AML-193 (cell line): ENCODE measurements around the gene ATP6V1G3.
"Not testable (repeated sequence)": the region's sequence is repeated elsewhere in the genome, so short reads cannot be mapped to it uniquely, and the experiment has no call there.

Experiments
- DNase-seq, 2 experiments: peaks; one replicate each; lab custom pipeline; 2025; lab: John Stamatoyannopoulos, UW

Gene ATP6V1G3, protein sequence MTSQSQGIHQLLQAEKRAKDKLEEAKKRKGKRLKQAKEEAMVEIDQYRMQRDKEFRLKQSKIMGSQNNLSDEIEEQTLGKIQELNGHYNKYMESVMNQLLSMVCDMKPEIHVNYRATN

DNA sequence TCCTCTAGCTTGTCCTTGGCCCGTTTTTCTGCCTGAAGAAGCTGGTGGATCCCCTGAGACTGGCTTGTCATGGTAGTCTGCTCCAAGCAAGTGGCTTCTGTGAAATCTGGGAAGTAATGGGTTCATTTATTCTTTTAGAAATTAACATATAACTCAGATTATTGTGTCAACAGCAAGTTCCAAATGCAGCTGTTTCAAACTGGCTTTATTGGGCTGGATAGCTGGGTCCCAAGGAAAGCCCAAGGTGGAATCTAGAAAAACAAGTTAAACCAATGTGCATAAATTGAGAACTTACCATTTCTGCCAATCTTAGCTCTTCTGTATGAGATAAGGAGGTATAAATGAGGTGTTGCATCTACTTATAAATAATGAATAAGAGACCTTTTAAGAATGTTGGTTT lies at the start of gene ATP6V1G3:
ATP6V1G3 (minus strand) TSS at position 101 of the 400 bp plus-strand sequence; CDS start at position 71, 30 bp downstream.
- DNase-seq = no peak

- no peak for DNase-seq
Measured at GRCh38 chr1:198588845-198589244, 48.4 kb upstream of the ATP6V1G3 start.

DNA sequence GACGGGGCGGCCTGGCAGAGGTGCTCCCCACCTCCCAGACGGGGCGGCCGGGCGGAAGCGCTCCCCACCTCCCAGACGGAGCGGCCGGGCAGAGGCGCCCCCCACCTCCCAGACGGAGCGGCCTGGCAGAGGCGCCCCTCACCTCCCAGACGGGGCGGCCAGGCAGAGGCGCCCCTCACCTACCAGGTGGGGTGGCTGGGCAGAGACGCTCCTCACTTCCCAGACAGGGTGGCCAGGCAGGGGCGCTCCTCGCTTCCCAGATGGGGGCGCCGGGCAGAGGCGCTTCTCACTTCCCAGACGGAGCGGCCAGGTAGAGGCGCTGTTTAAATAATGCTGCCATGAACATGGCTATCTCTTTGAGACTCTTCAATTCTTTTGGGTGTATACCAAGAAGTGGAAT lies 43.7 kb upstream of the ATP6V1G3 start:
- DNase-seq = no peak

GRCh38 chr1:198583209-198583802 lies 42.8 kb upstream of the ATP6V1G3 start:
- not testable (repeated sequence) for DNase-seq

DNA sequence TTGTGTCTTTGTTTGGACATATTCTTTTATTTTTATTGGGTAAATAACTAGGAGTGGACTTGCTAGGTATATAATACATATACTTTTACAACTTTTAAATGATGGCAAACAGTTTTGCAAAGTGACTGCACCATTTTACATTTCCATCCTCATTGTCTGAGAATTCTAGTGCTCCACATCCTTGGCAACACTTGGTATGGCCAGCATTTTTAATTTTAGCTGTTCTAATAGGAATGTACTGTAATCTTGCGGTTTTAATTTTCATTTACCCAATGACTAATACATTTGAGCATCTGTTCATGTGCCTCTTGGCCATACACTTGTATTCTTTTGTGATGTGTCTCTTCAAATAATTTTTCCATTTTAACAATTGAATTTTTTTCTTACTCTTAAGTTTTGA lies 37.0 kb upstream of the ATP6V1G3 start:
- DNase-seq = no peak

DNA sequence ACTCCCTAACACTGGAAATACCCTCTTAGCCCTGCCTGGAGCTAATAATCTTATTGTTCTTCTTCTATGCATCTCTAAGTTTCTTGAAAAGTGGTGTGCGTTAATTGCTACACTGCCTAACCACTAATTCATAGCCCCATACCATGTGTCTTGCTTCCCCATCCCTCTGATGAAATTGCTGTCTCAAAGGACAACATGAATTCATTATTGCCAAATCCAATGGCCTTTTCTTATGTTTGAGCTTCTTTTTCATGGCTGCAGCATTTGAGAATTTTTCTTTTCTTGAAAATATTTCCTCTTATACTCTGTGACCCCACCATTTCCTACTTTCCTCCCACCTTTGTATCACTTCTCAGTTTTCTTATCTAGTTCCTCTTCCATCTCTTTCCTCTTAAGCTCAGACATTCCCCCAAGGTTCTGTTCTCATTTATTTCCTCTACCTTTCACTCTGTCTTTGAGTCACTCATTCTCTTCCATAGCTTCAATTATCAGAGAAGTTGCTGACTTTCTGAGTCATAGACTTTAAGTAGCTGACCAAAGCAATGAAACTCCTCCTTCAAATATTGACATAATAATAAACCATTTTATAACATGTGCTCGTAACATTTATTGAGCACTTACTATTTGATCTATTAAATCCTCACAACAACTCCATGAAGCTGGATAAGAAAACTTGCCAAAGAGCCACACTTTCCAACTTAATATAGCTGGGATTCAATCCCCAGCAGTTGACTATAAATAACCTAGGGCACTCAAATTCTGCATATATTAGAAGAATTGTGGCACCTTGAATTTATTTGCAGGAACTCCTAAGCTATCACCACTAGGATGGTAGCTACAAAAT lies 35.5 kb upstream of the ATP6V1G3 start:
- DNase-seq = peak; percentile 32 to 37

GRCh38 chr1:198575292-198575691 lies 34.8 kb upstream of the ATP6V1G3 start:
- no peak for DNase-seq

DNA sequence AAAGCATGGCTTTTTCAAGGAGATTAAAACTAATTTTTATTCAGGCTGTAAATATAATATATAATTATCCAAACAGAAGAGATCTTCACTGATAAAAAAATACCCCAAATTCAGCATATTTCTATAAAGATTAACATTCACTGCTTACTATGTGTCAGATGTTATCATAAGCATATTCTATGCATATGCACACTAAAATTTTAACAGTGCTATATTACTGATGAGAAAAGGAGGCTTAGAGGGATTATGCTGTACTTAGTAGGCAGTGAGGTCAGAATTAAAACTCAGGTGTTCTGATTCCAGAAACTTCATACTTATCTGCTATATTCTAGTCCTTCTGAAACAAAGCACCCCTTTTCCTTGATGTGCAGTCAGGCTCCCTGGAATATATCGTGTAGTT lies 33.8 kb upstream of the ATP6V1G3 start:
- no peak for DNase-seq

DNA sequence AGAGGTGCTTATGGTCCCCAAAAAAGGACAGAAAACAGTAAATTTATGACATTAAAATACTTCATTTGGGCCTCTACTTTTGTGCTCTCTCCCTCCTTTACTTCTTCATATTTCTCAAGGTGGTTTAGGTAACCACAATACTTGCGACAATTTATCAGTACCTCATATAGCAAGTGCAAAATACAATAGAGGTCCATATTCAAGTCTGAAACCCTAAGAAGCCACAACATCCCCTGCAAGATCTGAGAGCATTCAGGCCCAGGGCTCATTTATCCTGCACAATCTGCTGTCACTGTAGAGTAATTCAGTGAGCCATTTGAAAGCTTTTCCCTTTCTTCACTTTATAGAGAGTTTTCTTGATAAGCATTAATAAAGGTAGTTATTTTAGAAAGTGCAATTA lies 24.2 kb upstream of the ATP6V1G3 start:
- DNase-seq = no peak

DNA sequence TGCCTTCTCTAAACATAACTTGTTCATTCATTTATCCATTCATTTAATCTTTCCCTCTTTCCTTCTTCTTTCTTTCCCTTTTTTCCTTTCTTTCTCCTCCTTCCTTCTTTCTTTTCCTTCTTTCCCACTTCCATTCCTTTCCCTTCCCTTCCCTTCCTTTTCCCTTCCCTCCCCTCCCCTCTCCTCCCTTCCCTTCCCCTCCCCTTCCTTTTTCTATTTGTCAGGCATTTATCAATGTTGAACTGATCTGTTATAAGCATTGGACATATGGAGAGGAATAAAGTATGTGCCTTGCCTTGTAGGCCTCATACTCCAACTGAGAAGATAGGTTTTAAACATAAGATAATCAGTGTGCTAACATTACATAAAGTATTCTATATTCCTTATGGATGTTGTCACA lies 23.7 kb upstream of the ATP6V1G3 start:
- DNase-seq = no peak

DNA sequence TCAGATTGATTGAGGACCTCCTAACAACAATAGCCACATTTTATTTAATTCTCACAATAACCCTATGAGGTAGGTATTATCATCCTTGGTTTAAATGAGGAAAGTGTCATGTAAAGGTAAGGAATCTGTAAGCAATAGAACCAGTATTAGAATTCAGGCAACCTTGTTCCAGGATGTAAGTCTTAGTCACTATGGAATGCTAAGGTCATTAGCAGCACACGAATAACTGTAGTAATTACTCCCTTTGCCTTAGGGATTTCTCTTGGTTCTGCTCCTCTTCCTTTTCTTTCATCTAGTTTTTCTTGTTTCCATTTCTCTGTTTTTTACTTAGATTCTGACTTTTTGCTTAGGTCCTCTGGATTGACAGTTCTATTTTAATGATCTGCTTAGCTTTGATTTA lies 23.1 kb upstream of the ATP6V1G3 start:
- no peak for DNase-seq

DNA sequence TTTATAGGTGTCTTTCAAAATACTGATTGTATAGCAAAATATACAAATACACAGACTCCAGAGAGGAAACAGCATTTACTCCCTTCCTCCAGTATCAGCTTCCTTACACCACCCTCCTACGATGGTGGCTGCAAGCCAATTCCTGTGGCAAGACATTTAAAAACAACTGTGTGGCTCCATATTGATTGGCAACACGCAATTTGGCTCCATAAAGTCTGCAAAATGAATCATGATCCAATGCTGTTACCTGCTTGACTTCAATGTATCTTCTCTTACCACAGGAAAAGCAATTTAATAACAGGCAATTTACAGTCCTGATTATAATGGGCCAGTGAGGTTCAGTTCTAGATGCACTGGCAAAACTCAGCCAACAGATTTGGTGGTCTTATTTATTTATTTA lies 19.7 kb upstream of the ATP6V1G3 start:
- DNase-seq = no peak

DNA sequence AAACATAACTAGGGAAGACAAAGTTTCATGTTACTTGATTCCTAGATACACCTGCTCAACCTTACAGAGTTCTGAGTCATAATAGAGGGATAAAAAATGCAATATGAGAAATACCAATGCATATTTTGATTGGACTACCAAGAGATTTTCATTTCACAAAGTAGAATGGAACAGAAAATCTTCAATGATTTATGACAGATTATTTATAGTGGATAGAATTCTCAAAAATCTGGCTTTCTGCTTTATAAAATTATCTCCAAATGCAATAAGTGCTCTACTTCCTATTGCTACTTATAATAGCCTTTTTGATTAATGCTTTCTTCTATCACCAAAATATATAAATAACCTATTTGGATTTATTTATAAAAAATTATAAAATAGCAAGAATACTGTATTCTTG lies 18.9 kb upstream of the ATP6V1G3 start:
- no peak for DNase-seq

DNA sequence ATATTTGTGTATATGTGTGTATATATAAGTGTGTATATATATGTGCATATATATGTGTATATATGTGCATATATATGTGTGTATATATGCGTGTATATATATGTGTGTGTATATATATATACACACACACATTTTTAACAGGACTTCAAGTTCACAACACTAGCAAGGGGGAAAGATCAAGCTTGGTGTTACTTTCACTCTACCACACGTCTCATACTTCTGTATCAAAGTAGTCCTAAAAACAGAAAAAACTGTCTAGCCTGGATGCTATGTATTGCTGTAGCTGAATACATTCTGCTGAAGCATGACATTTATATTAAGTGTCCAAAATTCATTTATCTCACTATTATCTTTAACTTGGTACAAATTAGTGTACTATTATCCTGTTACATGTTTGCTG lies 17.9 kb upstream of the ATP6V1G3 start:
- no peak for DNase-seq

DNA sequence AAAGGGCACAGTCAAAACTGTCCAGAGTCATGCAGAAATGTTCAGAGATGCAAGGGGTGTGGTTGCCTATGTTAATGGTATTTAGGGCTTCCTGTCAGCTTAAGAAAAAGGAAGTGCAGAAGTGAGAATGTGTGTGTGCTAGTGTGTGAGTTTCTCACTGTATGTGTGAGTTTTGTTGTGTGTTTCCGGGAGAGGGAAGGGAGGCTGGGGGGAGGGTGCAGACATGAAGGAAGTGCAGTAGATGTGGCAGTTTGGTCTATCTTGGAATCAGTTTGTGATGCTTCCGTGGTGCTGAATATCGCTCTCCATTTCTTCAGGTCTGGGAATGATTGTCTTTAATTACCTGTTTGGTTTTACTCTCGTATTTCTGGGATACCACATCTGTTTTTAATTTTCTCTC lies 16.5 kb upstream of the ATP6V1G3 start:
- peak; percentile 74 to 76 for DNase-seq

- DNase-seq = no peak
Measured at GRCh38 chr1:198552668-198553416, 12.4 kb upstream of the ATP6V1G3 start.

- no peak for DNase-seq
Measured at GRCh38 chr1:198550941-198551524, 10.6 kb upstream of the ATP6V1G3 start.

DNA sequence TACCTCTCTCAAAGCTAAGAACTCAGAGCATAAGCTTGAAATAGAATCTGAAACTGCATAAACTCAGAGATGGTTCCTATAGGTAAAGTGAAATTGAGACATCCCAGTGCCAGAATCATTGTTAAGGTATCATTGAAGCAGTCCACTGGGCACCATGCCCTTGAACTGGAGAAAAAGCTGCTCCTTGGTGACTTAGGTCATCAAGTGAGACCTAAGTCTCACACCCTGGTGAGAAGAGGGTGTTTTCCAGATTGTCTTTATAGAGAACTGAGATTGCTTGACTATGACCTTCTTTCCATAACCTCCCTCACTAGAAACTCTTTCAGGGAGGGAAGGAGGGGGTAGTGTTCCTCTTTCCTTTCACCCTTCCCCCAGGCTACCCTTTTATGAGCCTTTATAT lies 9.4 kb upstream of the ATP6V1G3 start:
- no peak for DNase-seq

DNA sequence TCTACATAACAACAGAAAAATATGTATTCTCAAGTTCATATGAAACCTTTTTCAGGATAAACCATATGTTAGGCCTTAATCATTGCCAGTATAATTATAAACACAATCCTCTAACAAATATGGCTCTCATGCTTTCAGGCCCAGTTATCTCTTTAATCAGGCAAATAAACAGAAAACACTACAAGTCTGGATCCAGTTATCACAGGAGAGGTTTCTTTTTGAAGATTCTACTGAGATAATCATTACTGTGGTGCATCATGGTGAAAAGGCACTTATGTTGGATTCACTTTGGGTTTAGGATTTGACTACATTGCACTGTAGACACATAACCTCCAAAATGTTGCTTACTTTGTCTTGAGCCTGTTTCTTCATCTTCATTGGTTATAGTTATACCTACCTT lies 8.4 kb upstream of the ATP6V1G3 start:
- DNase-seq = no peak

- DNase-seq = no peak
Measured at GRCh38 chr1:198545156-198545555, 4.7 kb upstream of the ATP6V1G3 start.

DNA sequence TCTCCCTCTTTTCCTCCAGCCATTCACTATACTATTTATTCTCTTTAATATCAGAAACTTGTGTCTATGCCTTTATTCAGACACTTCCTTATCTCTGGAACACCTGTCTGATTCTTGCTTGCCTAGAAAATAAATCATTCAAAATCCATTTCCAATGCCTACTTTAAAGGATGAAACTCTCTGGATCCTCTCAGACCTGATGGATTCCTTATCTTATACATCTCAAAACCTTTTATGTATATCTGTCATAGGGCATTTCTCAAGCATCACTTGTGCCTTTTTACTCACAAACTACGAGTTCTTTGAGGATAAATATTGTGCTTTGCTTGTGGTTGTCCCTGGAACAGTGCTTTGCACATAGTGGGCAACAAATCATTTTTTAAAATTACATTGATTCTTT lies 3.8 kb upstream of the ATP6V1G3 start:
- DNase-seq = no peak

DNA sequence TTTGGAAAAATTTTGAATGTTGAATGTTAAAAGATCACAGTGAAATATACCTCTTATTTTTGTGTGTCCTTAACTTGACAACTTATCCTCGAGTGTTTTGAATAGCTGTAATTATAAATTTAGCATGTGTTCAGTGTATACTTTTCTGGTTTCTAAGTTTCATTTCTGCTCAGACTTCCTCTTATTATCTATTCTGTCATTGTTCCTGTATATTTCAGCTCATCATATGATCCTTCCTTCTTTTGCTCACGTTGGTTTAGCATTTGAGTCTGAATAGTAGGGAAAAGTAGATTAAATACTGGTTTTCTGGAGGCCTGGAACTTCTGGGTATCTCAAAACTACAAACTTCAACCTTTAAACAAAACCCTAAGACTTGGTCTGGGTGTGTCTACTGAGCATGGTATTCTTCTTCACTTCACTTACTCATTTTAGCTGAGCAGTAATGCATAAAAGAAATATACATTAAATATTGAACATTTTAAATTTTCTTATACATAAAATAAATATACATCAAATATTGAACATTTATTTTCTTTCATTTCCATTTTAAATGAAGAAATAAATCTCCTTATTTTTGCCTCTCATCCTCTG lies 3.3 kb upstream of the ATP6V1G3 start:
- peak in 1 of 2 experiments; percentile 33 for DNase-seq
